Measurements from ENCODE around the gene DCLK1.

DNA sequence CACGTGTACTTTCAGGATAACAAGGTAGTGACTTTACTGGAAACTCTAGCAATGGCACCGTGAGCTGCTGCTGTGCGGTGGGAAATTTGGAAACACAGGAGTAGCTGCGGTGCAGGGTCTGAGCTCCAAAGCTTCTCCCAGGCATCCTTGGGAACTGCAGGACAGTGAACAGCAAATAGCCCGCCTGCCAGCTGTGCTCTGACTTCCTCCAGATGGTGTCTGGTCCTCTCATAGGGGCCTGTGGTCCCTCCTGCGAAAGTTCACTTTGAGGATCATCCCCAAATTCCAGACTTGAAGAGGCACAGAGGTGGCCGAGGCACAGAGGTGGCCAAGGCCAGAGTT, 367.4 kb downstream of the DCLK1 start:
- TF ChIP-seq, protein P1, sequence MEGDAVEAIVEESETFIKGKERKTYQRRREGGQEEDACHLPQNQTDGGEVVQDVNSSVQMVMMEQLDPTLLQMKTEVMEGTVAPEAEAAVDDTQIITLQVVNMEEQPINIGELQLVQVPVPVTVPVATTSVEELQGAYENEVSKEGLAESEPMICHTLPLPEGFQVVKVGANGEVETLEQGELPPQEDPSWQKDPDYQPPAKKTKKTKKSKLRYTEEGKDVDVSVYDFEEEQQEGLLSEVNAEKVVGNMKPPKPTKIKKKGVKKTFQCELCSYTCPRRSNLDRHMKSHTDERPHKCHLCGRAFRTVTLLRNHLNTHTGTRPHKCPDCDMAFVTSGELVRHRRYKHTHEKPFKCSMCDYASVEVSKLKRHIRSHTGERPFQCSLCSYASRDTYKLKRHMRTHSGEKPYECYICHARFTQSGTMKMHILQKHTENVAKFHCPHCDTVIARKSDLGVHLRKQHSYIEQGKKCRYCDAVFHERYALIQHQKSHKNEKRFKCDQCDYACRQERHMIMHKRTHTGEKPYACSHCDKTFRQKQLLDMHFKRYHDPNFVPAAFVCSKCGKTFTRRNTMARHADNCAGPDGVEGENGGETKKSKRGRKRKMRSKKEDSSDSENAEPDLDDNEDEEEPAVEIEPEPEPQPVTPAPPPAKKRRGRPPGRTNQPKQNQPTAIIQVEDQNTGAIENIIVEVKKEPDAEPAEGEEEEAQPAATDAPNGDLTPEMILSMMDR (IDR thresholded peaks at IDR 0.05 in 8 of 11, conservative IDR thresholded peaks at IDR 0.05 in 3 of 11): no peak
- no peak for TF ChIP-seq POLR2AphosphoS5 (IDR thresholded peaks at IDR 0.05)
- TF ChIP-seq POLR2A (IDR thresholded peaks at IDR 0.05): no peak

All from spleen (tissue), 7 donors.